ENCODE measurements around the gene SRRM1.

SRRM1 gene

DNA sequence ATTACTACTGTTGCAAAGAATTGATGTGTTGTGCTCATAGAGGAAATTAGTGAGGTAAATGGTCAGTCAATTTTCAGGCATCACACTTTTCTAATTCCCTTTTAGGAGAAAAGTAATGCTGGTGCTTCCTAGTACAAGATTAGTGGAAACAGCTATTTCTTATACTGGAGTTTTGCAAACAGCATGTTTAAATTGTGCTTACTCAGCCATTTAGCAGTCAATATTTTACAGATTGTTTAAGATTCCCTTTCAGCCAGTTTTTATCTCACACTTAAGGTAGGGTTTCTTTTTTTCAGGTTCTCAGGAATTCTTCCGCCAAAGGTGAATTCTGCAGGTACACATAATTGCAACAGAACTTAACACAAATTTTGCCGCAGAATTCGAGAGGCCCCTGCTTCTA, 10.9 kb downstream of the SRRM1 start:
- H3K4me3 ChIP-seq (IDR thresholded peaks at IDR 0.05; ENCODE audit: insufficient read depth, low read depth, low read length), result no peak overlapping the region
- no peak overlapping the region for H3K27ac ChIP-seq
- no peak overlapping the region for H2AFZ ChIP-seq (ENCODE audit: low read depth)
- H3K27me3 ChIP-seq (ENCODE audit: insufficient read depth, low read depth), result no peaks in the 10 kb centered on the region; the same call in 1 of the 2 replicates
- TF ChIP-seq, protein P1, sequence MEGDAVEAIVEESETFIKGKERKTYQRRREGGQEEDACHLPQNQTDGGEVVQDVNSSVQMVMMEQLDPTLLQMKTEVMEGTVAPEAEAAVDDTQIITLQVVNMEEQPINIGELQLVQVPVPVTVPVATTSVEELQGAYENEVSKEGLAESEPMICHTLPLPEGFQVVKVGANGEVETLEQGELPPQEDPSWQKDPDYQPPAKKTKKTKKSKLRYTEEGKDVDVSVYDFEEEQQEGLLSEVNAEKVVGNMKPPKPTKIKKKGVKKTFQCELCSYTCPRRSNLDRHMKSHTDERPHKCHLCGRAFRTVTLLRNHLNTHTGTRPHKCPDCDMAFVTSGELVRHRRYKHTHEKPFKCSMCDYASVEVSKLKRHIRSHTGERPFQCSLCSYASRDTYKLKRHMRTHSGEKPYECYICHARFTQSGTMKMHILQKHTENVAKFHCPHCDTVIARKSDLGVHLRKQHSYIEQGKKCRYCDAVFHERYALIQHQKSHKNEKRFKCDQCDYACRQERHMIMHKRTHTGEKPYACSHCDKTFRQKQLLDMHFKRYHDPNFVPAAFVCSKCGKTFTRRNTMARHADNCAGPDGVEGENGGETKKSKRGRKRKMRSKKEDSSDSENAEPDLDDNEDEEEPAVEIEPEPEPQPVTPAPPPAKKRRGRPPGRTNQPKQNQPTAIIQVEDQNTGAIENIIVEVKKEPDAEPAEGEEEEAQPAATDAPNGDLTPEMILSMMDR (conservative IDR thresholded peaks at IDR 0.05; ENCODE audit: low read depth, low read length), result no peak
- H3K36me3 ChIP-seq (ENCODE audit: insufficient read depth), result peaks cover 57% of the 10 kb centered on the region
- no peak overlapping the region for H3K4me2 ChIP-seq
- peaks cover 4% of the 10 kb centered on the region for H3K4me1 ChIP-seq (ENCODE audit: low read depth, poor library complexity, severe bottlenecking)
- H3K79me2 ChIP-seq (ENCODE audit: insufficient read depth, low read depth), result peaks cover 46% of the 10 kb centered on the region
- no peak overlapping the region for H3K9ac ChIP-seq
- H4K20me1 ChIP-seq (ENCODE audit: insufficient read depth), result peaks cover 11% of the 10 kb centered on the region; the same call in 1 of the 2 replicates

DNA sequence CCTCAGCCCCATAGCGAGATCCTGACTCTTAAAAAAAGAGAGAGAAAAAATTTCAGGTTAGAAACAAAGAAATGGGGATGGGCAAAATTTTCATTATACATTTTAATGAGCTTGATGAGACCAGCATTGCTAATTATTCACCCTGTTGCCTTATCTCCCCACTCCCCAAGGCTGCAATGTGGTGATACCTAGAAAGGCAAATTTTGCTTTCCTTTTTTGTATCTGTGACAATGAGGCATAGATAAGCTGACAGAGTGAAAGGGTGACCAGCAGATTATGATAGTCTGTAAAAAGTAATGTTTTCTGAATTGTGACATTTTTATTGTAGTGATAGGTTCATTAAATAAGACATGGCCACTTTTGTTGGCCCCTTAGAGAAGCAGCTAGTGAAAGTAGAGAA, 12.9 kb downstream of the SRRM1 start:
- no peak overlapping the region for H3K4me3 ChIP-seq (IDR thresholded peaks at IDR 0.05; ENCODE audit: insufficient read depth, low read depth, low read length)
- no peak overlapping the region for H3K27ac ChIP-seq
- H3K27me3 ChIP-seq (ENCODE audit: insufficient read depth, low read depth), result no peaks in the 10 kb centered on the region; the same call in 1 of the 2 replicates
- H3K9ac ChIP-seq, result no peak overlapping the region
- H4K20me1 ChIP-seq (ENCODE audit: insufficient read depth), result peaks cover 11% of the 10 kb centered on the region; the same call in 1 of the 2 replicates
- TF ChIP-seq, protein P1 (conservative IDR thresholded peaks at IDR 0.05; ENCODE audit: low read depth, low read length), result no peak
- H2AFZ ChIP-seq (ENCODE audit: low read depth), result no peak overlapping the region
- H3K4me1 ChIP-seq (ENCODE audit: low read depth, poor library complexity, severe bottlenecking), result peaks cover 4% of the 10 kb centered on the region
- H3K36me3 ChIP-seq (ENCODE audit: insufficient read depth), result peaks cover 52% of the 10 kb centered on the region
- no peak overlapping the region for H3K4me2 ChIP-seq
- peaks cover 48% of the 10 kb centered on the region for H3K79me2 ChIP-seq (ENCODE audit: insufficient read depth, low read depth)

DNA sequence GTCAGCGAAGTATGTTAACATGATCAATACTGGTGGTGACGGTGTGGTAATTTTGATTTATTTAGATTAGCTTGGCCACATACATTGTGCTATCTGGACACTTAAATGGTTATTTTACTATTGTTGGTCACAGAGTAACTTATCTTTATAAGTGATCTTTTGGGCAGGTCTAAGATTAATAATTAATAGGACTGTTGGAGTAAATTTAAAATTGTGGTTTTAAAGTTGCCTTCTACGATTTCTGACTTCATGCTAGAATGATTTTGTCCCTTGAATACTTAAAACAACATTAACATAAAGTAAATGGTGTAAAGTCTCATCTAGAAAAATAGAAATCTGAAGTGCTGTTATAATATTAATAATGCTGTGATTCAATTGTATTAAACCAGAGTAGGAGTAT, 14.7 kb downstream of the SRRM1 start:
- Histone ChIP-seq H3K27ac (no peak overlapping the region), H3K9ac (no peak overlapping the region), H2AFZ (ENCODE audit: low read depth) (no peak overlapping the region), H3K36me3 (ENCODE audit: insufficient read depth) (peaks cover 46% of the 10 kb centered on the region), H3K4me1 (ENCODE audit: low read depth, poor library complexity, severe bottlenecking) (peaks cover 4% of the 10 kb centered on the region), H3K4me2 (no peak overlapping the region), H4K20me1 (ENCODE audit: insufficient read depth) (peaks cover 11% of the 10 kb centered on the region; the same call in 1 of the 2 replicates), H3K27me3 (ENCODE audit: insufficient read depth, low read depth) (no peaks in the 10 kb centered on the region), H3K4me3 (IDR thresholded peaks at IDR 0.05; ENCODE audit: insufficient read depth, low read depth, low read length) (no peak overlapping the region), H3K79me2 (ENCODE audit: insufficient read depth, low read depth) (peaks cover 42% of the 10 kb centered on the region)
- TF ChIP-seq, protein P1 (conservative IDR thresholded peaks at IDR 0.05; ENCODE audit: low read depth, low read length), result no peak

DNA sequence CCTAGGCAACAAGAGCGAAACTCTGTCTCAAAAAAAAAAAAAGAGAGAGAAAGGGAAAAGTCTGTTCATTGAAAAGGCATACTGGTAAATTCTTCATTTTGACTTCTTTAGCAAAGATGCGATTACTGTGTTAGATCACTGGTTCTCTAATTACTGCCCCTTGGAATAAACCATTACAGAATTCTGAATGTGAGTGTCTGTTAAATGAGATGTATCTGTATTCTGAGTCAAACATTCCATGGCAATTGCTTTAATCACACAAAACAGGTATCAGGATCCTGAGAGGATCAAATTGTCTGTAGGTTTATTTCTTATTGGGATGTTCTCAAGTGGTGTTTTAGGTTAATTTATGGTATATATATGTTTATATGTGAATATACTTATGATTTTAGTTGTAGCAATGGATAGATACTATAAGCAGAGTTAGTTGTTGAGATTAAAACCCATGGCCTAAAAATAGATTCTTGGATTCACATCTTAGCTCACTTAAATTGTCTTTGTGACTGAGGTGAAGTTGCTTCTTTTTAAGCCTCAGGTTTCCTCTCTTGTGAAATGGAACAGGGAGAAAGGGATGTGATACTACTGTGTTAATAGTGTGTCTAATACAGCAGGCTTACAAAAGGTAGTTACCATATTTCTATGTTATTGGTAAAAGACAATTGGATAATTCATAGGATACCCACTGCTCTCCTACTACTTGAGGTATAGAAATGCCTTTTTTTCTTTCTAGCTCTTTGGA, 16.2 kb downstream of the SRRM1 start:
- peaks cover 4% of the 10 kb centered on the region for H3K4me1 ChIP-seq (ENCODE audit: low read depth, poor library complexity, severe bottlenecking)
- TF ChIP-seq, protein P1 (conservative IDR thresholded peaks at IDR 0.05; ENCODE audit: low read depth, low read length), result no peak
- no peak overlapping the region for H2AFZ ChIP-seq (ENCODE audit: low read depth)
- H3K27me3 ChIP-seq (ENCODE audit: insufficient read depth, low read depth), result no peaks in the 10 kb centered on the region
- H4K20me1 ChIP-seq (ENCODE audit: insufficient read depth), result peaks cover 11% of the 10 kb centered on the region; the same call in 1 of the 2 replicates
- H3K9ac ChIP-seq, result no peak overlapping the region
- H3K36me3 ChIP-seq (ENCODE audit: insufficient read depth), result peaks cover 41% of the 10 kb centered on the region; the same call in 1 of the 2 replicates
- no peak overlapping the region for H3K4me3 ChIP-seq (IDR thresholded peaks at IDR 0.05; ENCODE audit: insufficient read depth, low read depth, low read length)
- H3K4me2 ChIP-seq, result no peak overlapping the region
- peaks cover 34% of the 10 kb centered on the region for H3K79me2 ChIP-seq (ENCODE audit: insufficient read depth, low read depth)
- H3K27ac ChIP-seq, result no peak overlapping the region; the same call in 1 of the 2 replicates
